Left kidney (tissue), 2 donors: Measurements from ENCODE around the gene FBXW10. TPM values are rescaled to one million over a fixed set of nuclear protein-coding genes. Genes with fewer than 3 reads are reported as not detected.
"Not testable (repeated sequence)": the region's sequence is repeated elsewhere in the genome, so short reads cannot be mapped to it uniquely, and the experiment has no call there.

Source experiments
- DNase-seq: peaks from one replicate; pipeline ENCODE4 v3.0.0-alpha.2; 2013
- polyA plus RNA-seq: library from polyadenylated mRNA; unstranded; fragments of 120-200 nt; gene quantifications from one replicate; pipeline ENCODE4 v1.2.1, GENCODE V29; 2013; ENCODE audit not compliant: insufficient read length

The FBXW10 gene
- polyA plus RNA-seq, 1 donor: 1.0 TPM

DNA sequence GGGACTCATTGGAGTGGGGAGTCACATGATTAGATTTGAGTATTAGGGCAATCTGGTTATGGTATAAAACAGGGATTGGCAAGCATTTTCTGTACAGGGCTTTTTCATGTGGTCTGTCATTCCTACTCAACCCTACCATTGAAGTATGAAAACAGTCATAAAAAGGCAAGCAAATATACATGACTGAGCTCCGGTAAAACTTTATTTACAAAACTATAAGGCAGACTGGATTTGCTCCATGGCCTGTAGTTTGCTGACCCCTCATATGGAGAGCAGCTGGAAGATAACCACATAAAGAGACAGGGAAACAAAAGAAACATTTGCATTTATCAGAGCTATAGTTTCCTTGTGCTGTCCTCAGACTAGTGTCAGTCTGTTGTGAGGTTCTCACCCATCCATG, 83.8 kb downstream of the FBXW10 start:
- DNase-seq: not testable (repeated sequence)

Other genes with a start within 250 kb of the FBXW10 start
- gene TBC1D28, start 99.7 kb upstream of the FBXW10 start, polyA plus RNA-seq: not detected
- gene FOXO3B, start 61.7 kb upstream of the FBXW10 start, polyA plus RNA-seq: 4.2 TPM
- 53.3 TPM for gene TVP23B, start 37.1 kb downstream of the FBXW10 start, polyA plus RNA-seq
- 62.3 TPM for gene PRPSAP2, start 114.1 kb downstream of the FBXW10 start, polyA plus RNA-seq
- gene SLC5A10, start 208.1 kb downstream of the FBXW10 start, polyA plus RNA-seq: 0.58 TPM